K562 (cell line): ENCODE measurements around the gene RNF145. TPM values are rescaled to one million over a fixed set of nuclear protein-coding genes. Genes with fewer than 3 reads are reported as not detected.

ENCODE experiments used
- ATAC-seq: fragments of 200-7000 bp; cut with Tn5 transposase; 3 replicates; pipeline ENCODE4 v1.9.1; 2020; ENCODE audit warnings: moderate library complexity
- BruUV-seq: library from RNA; stranded (reverse); fragments of 400-500 nt; replicated peaks from 2 replicates; lab custom pipeline; 2021; lab: Mats Ljungman, UMichigan
- CTCF ChIA-PET: fragments of 300-600 bp; formaldehyde crosslinking; extraction: SDS; loops from one replicate; lab custom pipeline; 2021; ENCODE audit warnings: low intra/inter-chr PET ratio; lab: Yijun Ruan, JAX
- POLR2A ChIA-PET: fragments of 300-600, 350-650 bp; sonication (Branson Sonifier 250); formaldehyde crosslinking; extraction: SDS; loops from one replicate; lab custom pipeline; 2021; ENCODE audit warnings: antibody characterized with exemption, inconsistent platforms; lab: Yijun Ruan, JAX
- DNase-seq, 4 experiments: peaks; one replicate each; pipeline versions ENCODE4 v3.0.0 to v3.0.0-alpha.2; 2011 to 2018; ENCODE audit warnings: low spot score in 3 of 4, mixed read lengths in 3 of 4; ENCODE audit errors: extremely low read depth in 1 of 4
- FAIRE-seq: peaks from 2 replicates; lab custom pipeline; 2011; peaks lifted over from hg19 to GRCh38; lab: Jason Lieb, UNC
- H2AFZ ChIP-seq: 2 replicates; pipeline ENCODE4 v1.6.0; 2011; ENCODE audit warnings: low read depth, low read length, control low read depth, inconsistent platforms
- H3K27ac ChIP-seq: fragments of 200-600 bp; 3 replicates; pipeline ENCODE4 v1.8.0; 2011; ENCODE audit warnings: low read depth, mild to moderate bottlenecking, control low read depth, inconsistent platforms, low read length, moderate library complexity, mixed read lengths; ENCODE audit errors: extremely low read depth
- H3K27me3 ChIP-seq, 2 experiments: fragments of 300-600 bp in 1 of 2; 2 replicates in 1 of 2; 3 replicates in 1 of 2; pipeline versions ENCODE4 v1.6.0 to v1.8.0; 2011; ENCODE audit warnings: inconsistent platforms in 2 of 2, low read length in 2 of 2, mild to moderate bottlenecking in 1 of 2, mixed read lengths in 1 of 2, moderate library complexity in 1 of 2; ENCODE audit not compliant: control insufficient read depth in 2 of 2, insufficient read depth in 2 of 2
- H3K36me3 ChIP-seq: fragments of 300-600 bp; 3 replicates; pipeline ENCODE4 v1.8.0; 2011; ENCODE audit warnings: mild to moderate bottlenecking, low read length, inconsistent platforms; ENCODE audit not compliant: control insufficient read depth, insufficient read depth
- H3K4me1 ChIP-seq, 2 experiments: fragments of 200-600 bp in 1 of 2; replicated peaks in 1 of 2; 2 replicates in 1 of 2; 3 replicates in 1 of 2; pipeline versions ENCODE4 v1.5.1 to v1.8.0; 2011; ENCODE audit warnings: inconsistent platforms in 2 of 2, low read length in 2 of 2, mild to moderate bottlenecking in 1 of 2, mixed read lengths in 1 of 2, moderate library complexity in 1 of 2; ENCODE audit not compliant: control insufficient read depth in 2 of 2, insufficient read depth in 2 of 2
- H3K4me2 ChIP-seq: 2 replicates; pipeline ENCODE4 v1.6.1; 2011; ENCODE audit warnings: low read length, control low read depth, inconsistent platforms, mixed read lengths; ENCODE audit not compliant: insufficient read depth
- H3K4me3 ChIP-seq: fragments of 200-600 bp; sonication (generic), shearing (Covaris generic); 2 replicates; pipeline ENCODE4 v1.5.1; 2016; ENCODE audit warnings: control low read depth, inconsistent platforms
- H3K79me2 ChIP-seq: fragments of 200-600 bp; 3 replicates; pipeline ENCODE4 v1.8.0; 2011; ENCODE audit warnings: low read length, inconsistent platforms; ENCODE audit not compliant: control insufficient read depth, insufficient read depth
- H3K9ac ChIP-seq, 2 experiments: 2 replicates each; pipeline versions ENCODE4 v1.6.0 to v1.6.1; 2011; ENCODE audit warnings: low read depth in 2 of 2, low read length in 2 of 2, control low read depth in 1 of 2, inconsistent platforms in 1 of 2, mild to moderate bottlenecking in 1 of 2, mixed read lengths in 1 of 2; ENCODE audit not compliant: insufficient read depth in 1 of 2
- H3K9me1 ChIP-seq: one replicate; pipeline ENCODE4 v1.6.0; 2011; ENCODE audit warnings: inconsistent platforms, mild to moderate bottlenecking, low read length, moderate library complexity; ENCODE audit not compliant: control insufficient read depth, insufficient read depth
- H3K9me3 ChIP-seq: replicated peaks from 2 replicates; pipeline ENCODE4 v1.5.1; 2011; ENCODE audit warnings: low read depth, low read length, inconsistent platforms; ENCODE audit not compliant: control insufficient read depth, insufficient read depth
- H4K20me1 ChIP-seq: replicated peaks from 2 replicates; pipeline ENCODE4 v1.6.1; 2011; ENCODE audit warnings: low read length, inconsistent platforms, mixed read lengths; ENCODE audit not compliant: control insufficient read depth, insufficient read depth
- CEBPG ChIP-seq, 3 experiments: fragments of 200-800 bp in 1 of 3; sonication (Bioruptor generic) in 1 of 3; sonication (generic) in 1 of 3; formaldehyde crosslinking in 1 of 3; IDR thresholded peaks in 2 of 3; conservative IDR thresholded peaks in 1 of 3; 2 replicates each; pipeline versions ENCODE4 v1.6.1 to v1.8.0; 2016 to 2022; ENCODE audit warnings: missing compliant biosample characterization in 2 of 3, missing genetic modification characterization in 2 of 3, mild to moderate bottlenecking in 1 of 3, missing genetic modification reagents in 1 of 3
- CEBPZ ChIP-seq: fragments of 150-350 bp; IDR thresholded peaks from 2 replicates; pipeline ENCODE4 v1.6.1; 2014; ENCODE audit warnings: low read depth, mild to moderate bottlenecking, low read length, borderline replicate concordance
- CTBP1 ChIP-seq: fragments of 450-650 bp; IDR thresholded peaks from 2 replicates; pipeline ENCODE4 v1.6.1; 2016; ENCODE audit warnings: borderline replicate concordance
- DIDO1 ChIP-seq: fragments of 450-650 bp; IDR thresholded peaks from 2 replicates; pipeline ENCODE4 v1.6.1; 2016; ENCODE audit warnings: low read depth, missing biosample characterization, missing genetic modification characterization
- ESRRB ChIP-seq: fragments of 250-450 bp; sonication (Bioruptor Pico); IDR thresholded peaks from 2 replicates; pipeline ENCODE4 v1.5.0; 2020; ENCODE audit warnings: mild to moderate bottlenecking, moderate library complexity, borderline replicate concordance
- GTF2F1 ChIP-seq: IDR thresholded peaks from 2 replicates; pipeline ENCODE4 v1.6.1; 2011; ENCODE audit warnings: low read depth, low read length, improper control_type of control experiment
- HIVEP1 ChIP-seq: fragments of 250-450 bp; sonication (Bioruptor Pico); IDR thresholded peaks from 2 replicates; pipeline ENCODE4 v1.4.0; 2020; ENCODE audit warnings: mild to moderate bottlenecking
- NR2C2 ChIP-seq, 2 experiments: fragments of 200-800 bp in 1 of 2; sonication (Bioruptor generic) in 1 of 2; sonication (generic) in 1 of 2; formaldehyde crosslinking in 1 of 2; IDR thresholded peaks; 2 replicates each; pipeline versions ENCODE4 v1.6.1 to v1.8.0; 2016 to 2022; ENCODE audit warnings: mild to moderate bottlenecking in 1 of 2, missing compliant biosample characterization in 1 of 2, missing genetic modification characterization in 1 of 2, missing genetic modification reagents in 1 of 2
- POLR2B ChIP-seq: fragments of 450-650 bp; IDR thresholded peaks from 2 replicates; pipeline ENCODE4 v1.6.1; 2018; ENCODE audit warnings: low read depth; ENCODE audit not compliant: partially characterized antibody
- SMAD3 ChIP-seq: fragments of 450-650 bp; formaldehyde crosslinking; conservative IDR thresholded peaks from 2 replicates; pipeline ENCODE4 v1.4.0; 2020; ENCODE audit warnings: mild to moderate bottlenecking
- THRB ChIP-seq: fragments of 450-650 bp; formaldehyde crosslinking; conservative IDR thresholded peaks from 2 replicates; pipeline ENCODE4 v1.4.0; 2022; ENCODE audit warnings: mild to moderate bottlenecking, missing genetic modification characterization
- ZBTB17 ChIP-seq: fragments of 450-650 bp; formaldehyde crosslinking; IDR thresholded peaks from 2 replicates; pipeline ENCODE4 v1.4.0; 2020; ENCODE audit warnings: mild to moderate bottlenecking
- ZNF24 ChIP-seq: fragments of 450-650 bp; IDR thresholded peaks from 2 replicates; pipeline ENCODE4 v1.6.1; 2016
- ZNF695 ChIP-seq: fragments of 450-650 bp; formaldehyde crosslinking; IDR thresholded peaks from 2 replicates; pipeline ENCODE4 v1.4.0; 2020; ENCODE audit warnings: mild to moderate bottlenecking, moderate library complexity
- ZNF830 ChIP-seq: fragments of 250-450 bp; sonication (Bioruptor Pico); IDR thresholded peaks from 2 replicates; pipeline ENCODE4 v1.5.0; 2021; ENCODE audit warnings: mild to moderate bottlenecking
- WGBS: fragments of 100-300 bp; shearing (Covaris generic); methylation state at CpG from one replicate; pipeline ENCODE4 v1.1.6; 2016; ENCODE audit warnings: low coverage, mixed read lengths; ENCODE audit not compliant: insufficient coverage; ENCODE audit errors: missing lambda C conversion rate; 5-methylcytosine and 5-hydroxymethylcytosine counted together
- in situ Hi-C: fragments of 300-500 bp; cut with MboI; formaldehyde crosslinking; loops from 4 replicates; pipeline ENCODE4 v1.15.0; 2018; ENCODE audit warnings: inconsistent platforms, mixed read lengths
- intact Hi-C: fragments of 100-400 bp; cut with micrococcal nuclease; formaldehyde crosslinking; loops from 2 replicates; pipeline ENCODE4 v1.14.2; 2022
- polyA plus RNA-seq, 8 experiments: library from polyadenylated mRNA; depleted of rRNA in 4 of 8; stranded (reverse) in 5 of 8; unstranded in 3 of 8; fragments of >200 nt; fragmentation: Nextera tagmentation in 2 of 8; fragmentation: Illumina TruSeq in 1 of 8; extraction: Ambion mirVana in 2 of 8; extraction: Trizol in 1 of 8; gene quantifications; 2 replicates each; pipeline versions ENCODE4 v1.2.1 to v1.2.3, GENCODE V29; 2011 to 2014; ENCODE audit warnings: inconsistent platforms in 1 of 8, missing spikeins in 1 of 8
- total RNA-seq, 7 experiments: library from RNA; depleted of rRNA in 6 of 7; stranded (reverse); fragments of >200 nt in 6 of 7; fragmentation: Illumina TruSeq in 2 of 7; extraction: Trizol in 2 of 7; gene quantifications; 2 replicates each; pipeline versions ENCODE4 v1.2.1 to v1.2.3, GENCODE V29; 2011 to 2021; ENCODE audit warnings: low replicate concordance in 1 of 7
- TF ChIP-seq, protein P1 (sequence below): fragments of 450-650 bp; formaldehyde crosslinking; IDR thresholded peaks from 2 replicates; pipeline ENCODE4 v1.4.0; 2020; ENCODE audit warnings: mild to moderate bottlenecking, moderate library complexity

RNF145 gene
- total and polyA plus RNA-seq, 9 of the 15 experiments (the other 6 are each of a cell fraction or from before 2014, with no cell fraction given): 13.6 to 40.7 (median 25.4) TPM

DNA sequence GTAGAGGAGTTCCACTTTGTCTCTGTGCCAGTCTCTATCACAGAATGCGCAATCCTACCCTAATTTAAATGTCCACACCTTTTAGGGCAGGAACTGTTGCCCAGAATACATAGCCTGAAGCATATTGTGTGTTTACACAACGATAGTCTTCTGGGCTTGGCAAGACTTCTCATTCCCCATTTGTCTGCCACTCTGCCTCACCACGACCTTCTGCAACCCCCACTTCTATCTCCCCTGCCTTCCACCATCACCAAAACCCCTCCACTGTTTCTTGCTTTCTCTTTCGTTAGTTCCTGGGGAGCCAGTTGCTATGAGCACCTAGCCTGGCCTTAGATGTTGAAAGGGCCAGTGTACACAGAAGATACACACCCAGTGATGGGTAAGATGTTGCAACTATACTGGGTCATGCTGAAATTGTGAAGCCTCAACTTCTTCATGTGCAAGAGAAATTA, 883 bp upstream of the RNF145 start:
- peak in 2 of 4 experiments; percentile 20 to 41 for DNase-seq
- Histone ChIP-seq H3K4me1 (peaks cover 9 to 39% of the 10 kb centered on the region in 2 experiments), H3K9me3 (no peaks in the 10 kb centered on the region), H4K20me1 (0 out of 2 replicates have a peak, but pooled peaks cover 5% of the 10 kb centered on the region), H3K27ac (peak overlapping the region; percentile 96), H3K79me2 (peaks cover 55% of the 10 kb centered on the region), H3K9ac (peak overlapping the region; percentile 74 to 80), H3K4me3 (peak overlapping the region; percentile 62), H3K27me3 (no peaks in the 10 kb centered on the region), H3K4me2 (peak overlapping the region; percentile 90), H2AFZ (peak overlapping the region; percentile 81), H3K36me3 (no peaks in the 10 kb centered on the region), H3K9me1 (no peaks in the 10 kb centered on the region)
- ChIA-PET POLR2A (interaction anchor here (1.3 to 1.6 kb wide), 3 partner anchors 10 to 13 kb away, joined by 3 to 6 read pairs (median 4); no protein-coding TSS in a partner anchor), CTCF (no interaction called here)
- peak; percentile 2; the same call in 1 of the 3 replicates for ATAC-seq
- intact Hi-C loops: no loop called here
- FAIRE-seq: peak; percentile 26
- no TSS peak for BruUV-seq
- in situ Hi-C loops: no loop called here
- 16% methylated on average over 4 of the region's 4 CpGs for WGBS
- TF ChIP-seq ZBTB17 (0 out of 2 replicates have a peak, but pooled peaks have one; percentile 33), ESRRB (CRISPR knock-in tag) (no peak), CEBPG (CRISPR knock-in tag; IDR thresholded peaks at IDR 0.05) (peak; percentile 79), CEBPG (tag; conservative IDR thresholded peaks at IDR 0.05 in 1 of 2, IDR thresholded peaks at IDR 0.05 in 1 of 2) (peak; percentile 83 to 85), NR2C2 (CRISPR knock-in tag; IDR thresholded peaks at IDR 0.05) (no peak), NR2C2 (tag; IDR thresholded peaks at IDR 0.05) (0 out of 2 replicates have a peak, but pooled peaks have one; percentile 10), POLR2B (peak; percentile 11), SMAD3 (CRISPR knock-in tag) (0 out of 2 replicates have a peak, but pooled peaks have one; percentile 22), GTF2F1 (no peak), THRB (CRISPR knock-in tag) (0 out of 2 replicates have a peak, but pooled peaks have one; percentile 39), ZNF830 (CRISPR knock-in tag) (no peak), HIVEP1 (no peak), ZNF695 (CRISPR knock-in tag) (no peak), DIDO1 (tag) (no peak), CTBP1 (peak; percentile 35; the same call in 1 of the 2 replicates), CEBPZ (no peak), ZNF24 (no peak)
- TF ChIP-seq, protein P1, sequence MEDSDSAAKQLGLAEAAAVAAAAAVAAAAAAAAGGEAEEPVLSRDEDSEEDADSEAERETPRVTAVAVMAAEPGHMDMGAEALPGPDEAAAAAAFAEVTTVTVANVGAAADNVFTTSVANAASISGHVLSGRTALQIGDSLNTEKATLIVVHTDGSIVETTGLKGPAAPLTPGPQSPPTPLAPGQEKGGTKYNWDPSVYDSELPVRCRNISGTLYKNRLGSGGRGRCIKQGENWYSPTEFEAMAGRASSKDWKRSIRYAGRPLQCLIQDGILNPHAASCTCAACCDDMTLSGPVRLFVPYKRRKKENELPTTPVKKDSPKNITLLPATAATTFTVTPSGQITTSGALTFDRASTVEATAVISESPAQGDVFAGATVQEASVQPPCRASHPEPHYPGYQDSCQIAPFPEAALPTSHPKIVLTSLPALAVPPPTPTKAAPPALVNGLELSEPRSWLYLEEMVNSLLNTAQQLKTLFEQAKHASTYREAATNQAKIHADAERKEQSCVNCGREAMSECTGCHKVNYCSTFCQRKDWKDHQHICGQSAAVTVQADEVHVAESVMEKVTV (CRISPR knock-in tag): no peak
